ENCODE data around the gene EDDM13.

GRCh38 chr19:56319991-56320390 is 47.4 kb downstream of the EDDM13 start:
- TF ChIP-seq POLR2AphosphoS5 (IDR thresholded peaks at IDR 0.05; ENCODE audit: low read depth), result no peak; the same call in 1 of the 2 replicates
- no peak for TF ChIP-seq CTCF (IDR thresholded peaks at IDR 0.05; ENCODE audit: insufficient read depth, low read length)
- TF ChIP-seq GABPA (IDR thresholded peaks at IDR 0.05; ENCODE audit: low read depth), result no peak
- TF ChIP-seq REST (IDR thresholded peaks at IDR 0.05; ENCODE audit: insufficient replicate concordance, low read depth), result no peak

All from HL-60 (cell line).